ENCODE data around the gene ADGRB3.

ADGRB3 gene

GRCh38 chr6:69135927-69136326 is 500.8 kb downstream of the ADGRB3 start:
- TF ChIP-seq, protein P1, sequence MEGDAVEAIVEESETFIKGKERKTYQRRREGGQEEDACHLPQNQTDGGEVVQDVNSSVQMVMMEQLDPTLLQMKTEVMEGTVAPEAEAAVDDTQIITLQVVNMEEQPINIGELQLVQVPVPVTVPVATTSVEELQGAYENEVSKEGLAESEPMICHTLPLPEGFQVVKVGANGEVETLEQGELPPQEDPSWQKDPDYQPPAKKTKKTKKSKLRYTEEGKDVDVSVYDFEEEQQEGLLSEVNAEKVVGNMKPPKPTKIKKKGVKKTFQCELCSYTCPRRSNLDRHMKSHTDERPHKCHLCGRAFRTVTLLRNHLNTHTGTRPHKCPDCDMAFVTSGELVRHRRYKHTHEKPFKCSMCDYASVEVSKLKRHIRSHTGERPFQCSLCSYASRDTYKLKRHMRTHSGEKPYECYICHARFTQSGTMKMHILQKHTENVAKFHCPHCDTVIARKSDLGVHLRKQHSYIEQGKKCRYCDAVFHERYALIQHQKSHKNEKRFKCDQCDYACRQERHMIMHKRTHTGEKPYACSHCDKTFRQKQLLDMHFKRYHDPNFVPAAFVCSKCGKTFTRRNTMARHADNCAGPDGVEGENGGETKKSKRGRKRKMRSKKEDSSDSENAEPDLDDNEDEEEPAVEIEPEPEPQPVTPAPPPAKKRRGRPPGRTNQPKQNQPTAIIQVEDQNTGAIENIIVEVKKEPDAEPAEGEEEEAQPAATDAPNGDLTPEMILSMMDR (IDR thresholded peaks at IDR 0.05; ENCODE audit: insufficient read depth, low read length, poor library complexity, severe bottlenecking) = no peak
- DNase-seq (ENCODE audit: extremely low read depth, insufficient read length) = no peak
- no peaks in the 10 kb centered on the region for H3K27me3 ChIP-seq (replicated peaks; ENCODE audit: control insufficient read depth, insufficient read depth, low read length)
- no peak overlapping the region for H3K4me3 ChIP-seq (replicated peaks; ENCODE audit: low read depth, low read length)
- H3K36me3 ChIP-seq (ENCODE audit: control insufficient read depth, insufficient read depth, low read length) = no peaks in the 10 kb centered on the region

- Histone ChIP-seq H3K4me3 (replicated peaks; ENCODE audit: low read depth, low read length) (no peak overlapping the region), H3K27me3 (replicated peaks; ENCODE audit: control insufficient read depth, insufficient read depth, low read length) (no peaks in the 10 kb centered on the region), H3K36me3 (ENCODE audit: control insufficient read depth, insufficient read depth, low read length) (no peaks in the 10 kb centered on the region)
- DNase-seq (ENCODE audit: extremely low read depth, insufficient read length) = no peak
- TF ChIP-seq, protein P1 (IDR thresholded peaks at IDR 0.05; ENCODE audit: insufficient read depth, low read length, poor library complexity, severe bottlenecking) = no peak
These were observed 503.1 kb downstream of the ADGRB3 start for GRCh38 chr6:69138148-69138547.

DNA sequence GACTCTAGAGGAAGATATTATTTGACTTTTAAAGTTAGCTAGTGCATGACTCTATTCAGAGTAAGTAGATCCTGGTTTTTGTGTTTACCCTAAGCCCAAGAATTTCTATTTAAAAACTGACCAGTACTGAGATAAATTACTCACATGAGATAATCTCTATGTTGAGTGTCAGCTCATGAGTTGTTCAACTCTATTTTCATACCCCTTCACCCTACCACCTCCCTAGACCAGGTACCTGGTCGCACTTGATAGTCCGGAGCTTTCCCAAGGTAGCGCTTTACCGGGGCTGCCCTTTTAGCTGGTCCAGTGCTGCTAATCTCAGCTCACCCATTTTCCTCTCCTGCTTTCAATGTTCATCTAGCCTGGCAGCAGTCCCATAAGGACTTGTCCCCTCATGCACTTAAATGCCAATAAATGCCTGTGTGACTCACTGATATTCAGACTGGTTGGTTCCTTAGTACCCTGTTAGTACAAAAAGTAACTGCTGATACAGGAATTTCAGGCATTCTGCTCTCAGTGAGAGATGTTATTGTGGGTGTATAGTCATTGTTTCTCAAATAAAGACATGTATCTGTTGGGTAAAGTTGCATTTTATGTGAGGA is 503.9 kb downstream of the ADGRB3 start:
- Histone ChIP-seq H3K36me3 (ENCODE audit: control insufficient read depth, insufficient read depth, low read length) (no peaks in the 10 kb centered on the region), H3K27me3 (replicated peaks; ENCODE audit: control insufficient read depth, insufficient read depth, low read length) (no peaks in the 10 kb centered on the region), H3K4me3 (replicated peaks; ENCODE audit: low read depth, low read length) (no peak overlapping the region)
- no peak for DNase-seq (ENCODE audit: extremely low read depth, insufficient read length)
- TF ChIP-seq, protein P1 (IDR thresholded peaks at IDR 0.05; ENCODE audit: insufficient read depth, low read length, poor library complexity, severe bottlenecking) = no peak

DNA sequence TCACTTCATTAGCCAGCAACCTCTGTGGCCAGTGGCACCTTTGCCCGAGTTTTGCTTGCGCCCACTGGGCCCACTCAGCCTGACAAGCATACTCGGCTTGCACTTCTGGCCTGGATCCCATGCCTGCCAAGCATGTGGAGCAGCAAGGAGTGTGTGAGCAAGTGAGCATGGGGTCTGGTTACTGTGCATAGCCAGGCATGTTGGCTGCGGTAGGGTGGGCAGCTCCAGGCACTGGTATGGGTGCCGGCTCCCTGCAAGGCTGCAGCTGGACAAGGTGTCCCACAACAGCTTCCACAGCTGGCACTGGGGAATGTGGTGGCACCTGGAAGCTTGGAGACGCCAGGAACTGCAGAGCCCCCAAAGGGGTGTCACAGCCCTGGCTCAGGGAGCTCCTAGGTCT is 510.0 kb downstream of the ADGRB3 start:
- TF ChIP-seq, protein P1 (IDR thresholded peaks at IDR 0.05; ENCODE audit: insufficient read depth, low read length, poor library complexity, severe bottlenecking) = no peak
- no peak for DNase-seq (ENCODE audit: extremely low read depth, insufficient read length)
- Histone ChIP-seq H3K36me3 (ENCODE audit: control insufficient read depth, insufficient read depth, low read length) (no peaks in the 10 kb centered on the region), H3K27me3 (replicated peaks; ENCODE audit: control insufficient read depth, insufficient read depth, low read length) (no peaks in the 10 kb centered on the region), H3K4me3 (replicated peaks; ENCODE audit: low read depth, low read length) (no peak overlapping the region)

DNA sequence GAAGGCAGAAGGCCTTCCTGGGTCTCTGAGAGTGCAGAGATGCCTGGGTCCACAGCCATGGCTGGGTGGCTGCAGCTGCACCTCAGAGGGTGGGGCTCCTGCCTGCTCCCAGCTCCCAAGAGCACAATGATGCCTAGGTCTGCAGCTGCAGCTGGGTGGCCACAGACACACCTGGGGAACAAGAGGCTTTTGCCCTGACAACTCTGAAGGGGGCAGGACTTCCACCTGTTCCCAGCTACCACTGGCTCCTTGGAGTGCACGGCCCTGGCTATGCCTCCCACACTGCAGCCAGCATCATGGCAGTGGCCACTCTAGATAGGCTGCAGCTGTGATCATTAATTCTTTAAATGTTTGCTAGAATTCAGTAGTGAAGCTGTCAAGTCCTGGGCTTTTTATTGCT is 511.3 kb downstream of the ADGRB3 start:
- DNase-seq (ENCODE audit: extremely low read depth, insufficient read length) = no peak
- TF ChIP-seq, protein P1 (IDR thresholded peaks at IDR 0.05; ENCODE audit: insufficient read depth, low read length, poor library complexity, severe bottlenecking) = no peak
- Histone ChIP-seq H3K4me3 (replicated peaks; ENCODE audit: low read depth, low read length) (no peak overlapping the region), H3K27me3 (replicated peaks; ENCODE audit: control insufficient read depth, insufficient read depth, low read length) (no peaks in the 10 kb centered on the region), H3K36me3 (ENCODE audit: control insufficient read depth, insufficient read depth, low read length) (no peaks in the 10 kb centered on the region)

DNA sequence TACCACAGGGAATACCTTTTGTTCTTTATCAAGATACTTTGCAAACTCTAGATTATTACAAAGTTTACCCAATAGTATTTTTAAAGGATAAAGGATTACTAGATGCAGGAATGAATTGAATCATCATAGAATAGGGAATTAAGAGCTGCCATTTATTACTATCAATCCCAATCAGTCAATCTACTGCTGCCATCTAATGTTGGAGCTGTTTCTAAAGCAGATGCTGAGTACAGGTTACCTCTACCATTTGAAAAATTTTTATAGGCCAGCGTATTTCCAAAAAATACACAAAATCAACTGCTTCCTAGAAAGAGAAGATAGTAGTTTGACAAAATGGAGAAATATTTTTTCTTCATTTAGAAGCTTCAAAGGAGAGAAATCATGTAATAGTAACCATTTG is 520.4 kb downstream of the ADGRB3 start:
- H3K4me3 ChIP-seq (replicated peaks; ENCODE audit: low read depth, low read length) = no peak overlapping the region
- no peak for DNase-seq (ENCODE audit: extremely low read depth, insufficient read length)
- TF ChIP-seq, protein P1 (IDR thresholded peaks at IDR 0.05; ENCODE audit: insufficient read depth, low read length, poor library complexity, severe bottlenecking) = no peak

More for the DNA sequence above, 520.4 kb downstream of the ADGRB3 start:
- Histone ChIP-seq H3K36me3 (ENCODE audit: control insufficient read depth, insufficient read depth, low read length) (no peaks in the 10 kb centered on the region), H3K27me3 (replicated peaks; ENCODE audit: control insufficient read depth, insufficient read depth, low read length) (no peaks in the 10 kb centered on the region)

All from GM06990 (cell line).